ENCODE results near the gene RUBCNL. TPM values are rescaled to one million over a fixed set of nuclear protein-coding genes. Genes with fewer than 3 reads are reported as not detected.

The RUBCNL gene
- total RNA-seq, 6 donors from 2014 or later: 1.8 to 5.4 (median 5.0) TPM

DNA sequence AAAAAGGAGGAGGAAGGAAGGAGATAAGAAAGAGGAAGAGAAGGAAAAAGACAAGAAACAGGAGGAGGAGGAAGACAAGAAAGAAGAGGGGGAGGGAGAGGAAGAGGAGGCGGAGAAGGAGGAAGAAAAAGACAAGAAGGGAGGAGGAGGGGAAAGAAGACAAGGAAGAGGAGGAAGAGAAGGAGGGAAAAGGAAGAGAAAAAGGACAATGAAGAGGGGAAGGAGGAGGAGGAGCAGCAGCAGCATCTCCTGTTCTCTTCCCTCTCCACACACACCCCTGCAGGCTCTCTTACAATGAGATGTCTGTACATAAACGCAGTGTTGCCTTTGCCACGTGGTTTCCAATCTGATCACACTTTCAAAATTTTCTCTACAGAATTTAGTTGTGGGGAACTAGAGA, 66.6 kb downstream of the RUBCNL start:
- no peaks in the 10 kb centered on the region for H3K36me3 ChIP-seq
- H3K4me1 ChIP-seq: peaks cover 0 to 4% (median 0%) of the 10 kb centered on the region in 4 donors
- no peaks in the 10 kb centered on the region for H3K27me3 ChIP-seq
- peak overlapping the region in 2 of 4 donors; percentile 10 to 57 for H3K27ac ChIP-seq
- TF ChIP-seq POLR2AphosphoS5 (IDR thresholded peaks at IDR 0.05): no peak
- TF ChIP-seq POLR2A (IDR thresholded peaks at IDR 0.05): no peak
- no peak for TF ChIP-seq EP300 (IDR thresholded peaks at IDR 0.05)
- TF ChIP-seq, protein P1, sequence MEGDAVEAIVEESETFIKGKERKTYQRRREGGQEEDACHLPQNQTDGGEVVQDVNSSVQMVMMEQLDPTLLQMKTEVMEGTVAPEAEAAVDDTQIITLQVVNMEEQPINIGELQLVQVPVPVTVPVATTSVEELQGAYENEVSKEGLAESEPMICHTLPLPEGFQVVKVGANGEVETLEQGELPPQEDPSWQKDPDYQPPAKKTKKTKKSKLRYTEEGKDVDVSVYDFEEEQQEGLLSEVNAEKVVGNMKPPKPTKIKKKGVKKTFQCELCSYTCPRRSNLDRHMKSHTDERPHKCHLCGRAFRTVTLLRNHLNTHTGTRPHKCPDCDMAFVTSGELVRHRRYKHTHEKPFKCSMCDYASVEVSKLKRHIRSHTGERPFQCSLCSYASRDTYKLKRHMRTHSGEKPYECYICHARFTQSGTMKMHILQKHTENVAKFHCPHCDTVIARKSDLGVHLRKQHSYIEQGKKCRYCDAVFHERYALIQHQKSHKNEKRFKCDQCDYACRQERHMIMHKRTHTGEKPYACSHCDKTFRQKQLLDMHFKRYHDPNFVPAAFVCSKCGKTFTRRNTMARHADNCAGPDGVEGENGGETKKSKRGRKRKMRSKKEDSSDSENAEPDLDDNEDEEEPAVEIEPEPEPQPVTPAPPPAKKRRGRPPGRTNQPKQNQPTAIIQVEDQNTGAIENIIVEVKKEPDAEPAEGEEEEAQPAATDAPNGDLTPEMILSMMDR (IDR thresholded peaks at IDR 0.05): no peak
- peak in 1 of 2 donors; percentile 36 for ATAC-seq (ENCODE audit: low FRiP score in 2 of 2)
- H3K9me3 ChIP-seq: no peaks in the 10 kb centered on the region
- no peak for DNase-seq
- 40 to 65% methylated on average over 3 of the region's 3 CpGs for WGBS, 2 donors
- no peak overlapping the region for H3K4me3 ChIP-seq

DNA sequence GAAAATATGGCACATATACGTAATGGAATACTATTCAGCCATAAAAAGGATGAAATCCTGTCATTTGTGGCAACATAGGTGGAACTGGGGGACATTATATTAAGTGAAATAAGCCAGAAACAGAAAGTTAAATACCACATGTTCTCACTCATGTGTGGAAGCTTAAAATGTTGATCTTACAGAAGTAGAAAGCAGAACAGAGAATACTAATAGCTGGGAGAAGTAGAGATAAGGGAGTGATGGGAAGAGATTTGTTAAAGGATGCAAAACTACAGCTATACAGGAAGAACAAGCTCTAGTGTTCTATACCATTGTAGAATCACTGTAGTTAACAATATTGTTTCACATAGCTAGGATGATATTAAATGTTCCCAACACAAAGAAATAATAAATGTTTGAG, 68.1 kb downstream of the RUBCNL start:
- H3K4me1 ChIP-seq: peaks cover 0 to 4% (median 0%) of the 10 kb centered on the region in 4 donors
- no peaks in the 10 kb centered on the region for H3K36me3 ChIP-seq
- DNase-seq (no peak), ATAC-seq (ENCODE audit: low FRiP score in 2 of 2) (no peak)
- no peaks in the 10 kb centered on the region for H3K9me3 ChIP-seq
- H3K4me3 ChIP-seq: no peak overlapping the region
- 89 to 100% methylated on average over 1 of the region's 1 CpG for whole genome bisulfite sequencing, 2 donors
- H3K27ac ChIP-seq: no peak overlapping the region
- no peaks in the 10 kb centered on the region for H3K27me3 ChIP-seq
- TF ChIP-seq POLR2AphosphoS5 (IDR thresholded peaks at IDR 0.05): no peak
- TF ChIP-seq POLR2A (IDR thresholded peaks at IDR 0.05): no peak

DNA sequence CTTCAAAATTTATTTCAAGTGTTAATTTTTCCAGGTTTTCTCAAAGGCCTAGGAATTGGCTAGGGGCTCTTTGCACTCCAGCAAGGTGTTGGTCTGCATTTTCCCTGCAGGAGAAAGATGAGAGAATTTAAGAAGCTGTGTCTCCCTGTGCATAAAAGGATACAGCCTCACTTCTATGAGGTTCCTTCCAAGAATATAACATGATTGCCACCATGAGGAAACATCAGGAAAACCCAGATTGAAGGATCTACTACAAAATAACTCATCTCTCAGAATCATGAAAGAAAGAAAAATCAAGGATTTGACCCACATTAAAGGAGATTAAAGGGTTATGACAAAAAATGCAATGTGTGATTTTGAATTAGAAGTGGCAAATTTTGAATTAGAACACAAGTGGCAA, 69.9 kb downstream of the RUBCNL start:
- Histone ChIP-seq H3K27ac (no peak overlapping the region), H3K36me3 (no peaks in the 10 kb centered on the region), H3K27me3 (no peaks in the 10 kb centered on the region), H3K9me3 (no peaks in the 10 kb centered on the region), H3K4me3 (no peak overlapping the region), H3K4me1 (peaks cover 0 to 4% (median 0%) of the 10 kb centered on the region in 4 donors)
- ATAC-seq (ENCODE audit: low FRiP score in 2 of 2) (no peak), DNase-seq (no peak)
- TF ChIP-seq POLR2A (IDR thresholded peaks at IDR 0.05): no peak
- TF ChIP-seq POLR2AphosphoS5 (IDR thresholded peaks at IDR 0.05): no peak
- TF ChIP-seq, protein P1 (IDR thresholded peaks at IDR 0.05): no peak
- no peak for TF ChIP-seq EP300 (IDR thresholded peaks at IDR 0.05)

DNA sequence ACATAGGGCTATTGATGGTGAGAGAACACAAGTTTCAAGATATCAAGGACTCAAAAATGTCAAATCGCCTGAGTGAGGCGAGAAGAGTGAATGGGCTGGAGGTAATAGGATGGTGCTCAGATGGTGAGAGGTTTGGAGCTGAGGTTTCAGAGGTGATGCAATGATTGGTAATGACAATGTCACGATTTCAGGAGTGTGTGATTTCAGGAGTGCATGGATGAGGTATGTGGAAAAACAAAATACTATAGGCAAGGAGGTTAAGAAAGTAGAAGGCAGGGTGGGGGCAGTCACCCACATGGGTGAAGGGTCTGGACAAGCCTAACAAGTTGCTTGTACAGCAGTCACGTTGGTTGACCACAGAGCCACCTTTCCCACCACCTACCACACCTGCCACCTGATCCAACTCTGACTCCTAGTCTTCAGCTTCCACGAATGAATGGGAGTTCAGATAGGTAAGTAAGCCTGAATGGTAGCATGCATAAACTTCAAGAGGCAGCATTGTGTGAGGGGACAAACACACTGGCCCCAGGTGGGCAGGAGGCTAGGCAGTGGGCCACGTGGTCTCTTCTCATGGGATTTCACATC, 71.5 kb downstream of the RUBCNL start:
- WGBS, 2 donors: 83 to 86% methylated on average over 6 of the region's 6 CpGs
- Histone ChIP-seq H3K9me3 (no peaks in the 10 kb centered on the region), H3K27me3 (no peaks in the 10 kb centered on the region), H3K36me3 (no peaks in the 10 kb centered on the region), H3K4me1 (no peaks in the 10 kb centered on the region), H3K27ac (no peak overlapping the region), H3K4me3 (no peak overlapping the region)
- DNase-seq (no peak), ATAC-seq (ENCODE audit: low FRiP score in 2 of 2) (no peak)
- no peak for TF ChIP-seq POLR2A (IDR thresholded peaks at IDR 0.05)
- TF ChIP-seq POLR2AphosphoS5 (IDR thresholded peaks at IDR 0.05): no peak
- no peak for TF ChIP-seq EP300 (IDR thresholded peaks at IDR 0.05)
- TF ChIP-seq, protein P1 (IDR thresholded peaks at IDR 0.05): no peak

DNA sequence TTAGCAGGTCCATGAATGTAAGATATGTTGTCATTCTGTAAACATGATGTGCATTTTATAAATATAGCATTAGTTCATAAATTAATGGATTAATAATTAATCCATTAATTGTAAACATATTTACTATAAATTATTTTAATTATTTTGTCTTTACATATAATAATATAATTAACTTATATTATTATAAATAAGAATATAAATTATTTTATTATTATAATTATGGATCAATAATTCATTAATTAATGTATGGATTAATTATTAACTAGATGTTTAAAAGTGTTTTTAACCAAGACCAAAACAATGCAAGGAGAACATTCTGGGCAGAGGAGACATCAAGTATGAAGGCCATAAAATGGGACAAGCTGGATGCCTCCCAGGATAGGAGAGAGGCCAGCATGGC, 72.0 kb downstream of the RUBCNL start:
- TF ChIP-seq POLR2AphosphoS5 (IDR thresholded peaks at IDR 0.05) (no peak), POLR2A (IDR thresholded peaks at IDR 0.05) (no peak), EP300 (IDR thresholded peaks at IDR 0.05) (no peak)
- TF ChIP-seq, protein P1 (IDR thresholded peaks at IDR 0.05): no peak
- no peaks in the 10 kb centered on the region for H3K36me3 ChIP-seq
- H3K27ac ChIP-seq: no peak overlapping the region
- no peaks in the 10 kb centered on the region for H3K9me3 ChIP-seq
- H3K4me1 ChIP-seq: no peaks in the 10 kb centered on the region
- DNase-seq (no peak), ATAC-seq (ENCODE audit: low FRiP score in 2 of 2) (no peak)
- no peaks in the 10 kb centered on the region for H3K27me3 ChIP-seq
- no peak overlapping the region for H3K4me3 ChIP-seq
